Hippocampal formation (tissue), 2 donors: ENCODE measurements around the gene PBX2.

Source experiments
- DNase-seq, 2 donors: peaks; one replicate each; lab custom pipeline; 2025; lab: John Stamatoyannopoulos, UW

Gene PBX2

DNA sequence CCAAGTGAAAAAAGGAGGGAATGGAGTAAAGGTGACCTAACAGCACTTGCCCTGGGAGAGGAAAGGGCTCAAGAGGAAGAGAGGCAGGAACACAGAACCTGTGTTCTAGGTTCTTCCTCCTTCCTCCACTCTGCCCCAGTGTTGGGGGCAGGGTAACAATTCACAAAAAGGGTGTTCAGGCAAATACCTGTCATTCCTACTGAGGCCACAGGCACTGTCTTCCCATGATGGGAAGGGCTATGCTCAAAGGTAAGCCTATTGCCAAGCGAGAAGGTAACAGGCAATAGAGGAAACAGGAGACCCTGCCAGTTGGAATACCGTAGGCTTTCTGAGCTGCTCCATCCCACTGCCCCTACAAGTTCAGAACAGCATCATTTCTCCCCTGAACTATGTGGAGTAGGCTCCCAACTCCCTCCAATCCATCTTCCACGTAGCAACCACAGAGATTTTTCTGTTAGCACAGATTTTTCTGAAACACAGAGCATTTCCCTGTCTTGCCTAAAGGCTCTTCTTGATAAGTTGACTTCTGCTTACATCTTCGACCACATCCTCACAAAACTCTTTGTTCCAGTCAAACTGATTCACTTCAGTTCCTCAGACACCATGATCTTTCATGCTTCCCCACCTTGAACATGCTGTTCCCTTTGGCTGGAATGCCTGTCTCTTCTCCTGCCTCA is 16.8 kb downstream of the PBX2 start:
- DNase-seq: no peak

GRCh38 chr6:32171234-32171633 is 18.8 kb downstream of the PBX2 start:
- DNase-seq: no peak

- DNase-seq: no peak
Observed at GRCh38 chr6:32170294-32170693, 19.7 kb downstream of the PBX2 start.

DNA sequence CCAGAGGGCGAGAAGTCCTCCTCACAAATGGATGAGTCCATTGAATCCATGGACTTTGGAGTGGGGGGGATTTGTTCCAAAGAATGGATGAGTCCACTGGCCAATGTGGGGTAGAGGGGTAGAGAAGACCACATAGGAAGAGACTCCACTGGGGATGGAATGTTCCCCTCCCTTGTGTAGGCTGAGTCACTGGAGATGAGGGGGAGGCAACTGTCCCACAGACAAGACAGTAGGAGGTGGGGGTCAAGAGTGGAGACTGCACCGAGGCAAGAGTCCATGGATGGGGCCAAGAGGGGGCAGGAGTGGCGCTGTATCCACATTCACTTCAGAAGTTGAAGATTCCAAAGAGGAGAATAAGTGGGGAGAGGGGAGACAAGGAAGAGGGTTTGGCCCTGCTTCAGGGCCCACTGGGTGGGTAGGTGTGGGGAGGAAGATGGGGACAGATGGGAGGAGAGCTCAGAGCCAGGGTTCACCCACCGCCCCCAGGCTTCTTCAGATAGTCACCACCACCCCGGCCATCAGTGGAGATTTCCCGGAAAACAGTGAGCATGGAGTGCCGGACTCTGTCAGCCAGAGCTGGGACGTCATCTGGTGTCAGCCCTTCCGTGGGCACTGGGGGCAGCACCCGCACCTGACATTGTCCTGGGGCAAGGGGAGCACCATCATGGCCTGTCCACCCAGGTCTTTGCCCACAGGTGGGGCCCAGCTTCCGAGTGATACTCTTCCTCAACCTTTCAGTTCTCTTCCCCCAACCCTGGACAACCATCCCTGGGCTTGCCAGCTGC is 21.0 kb downstream of the PBX2 start:
- DNase-seq: no peak

DNA sequence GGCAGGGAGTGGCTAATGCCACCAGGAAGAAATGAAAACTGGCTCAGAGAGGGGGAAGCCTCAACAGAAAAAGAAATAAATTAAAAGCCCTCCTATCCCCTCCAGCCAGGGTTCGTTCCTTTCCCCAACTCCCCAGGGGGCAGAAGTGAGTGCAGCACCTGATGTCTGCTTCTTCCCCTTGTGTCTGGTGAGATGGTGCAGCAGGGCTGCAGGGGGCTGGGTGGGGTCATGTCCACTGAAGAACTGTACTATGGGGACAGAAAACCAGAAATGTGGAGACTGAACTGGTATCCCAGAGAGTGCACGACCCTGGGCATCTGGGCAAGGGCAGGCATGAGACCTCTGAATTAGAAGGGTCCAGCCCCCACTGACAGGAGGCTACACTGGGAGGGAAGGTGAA is 21.7 kb downstream of the PBX2 start:
- DNase-seq: no peak

GRCh38 chr6:32167761-32168262 is 22.2 kb downstream of the PBX2 start:
- DNase-seq: no peak

- no peak for DNase-seq
Observed at GRCh38 chr6:32167154-32167760, 22.7 kb downstream of the PBX2 start.

DNA sequence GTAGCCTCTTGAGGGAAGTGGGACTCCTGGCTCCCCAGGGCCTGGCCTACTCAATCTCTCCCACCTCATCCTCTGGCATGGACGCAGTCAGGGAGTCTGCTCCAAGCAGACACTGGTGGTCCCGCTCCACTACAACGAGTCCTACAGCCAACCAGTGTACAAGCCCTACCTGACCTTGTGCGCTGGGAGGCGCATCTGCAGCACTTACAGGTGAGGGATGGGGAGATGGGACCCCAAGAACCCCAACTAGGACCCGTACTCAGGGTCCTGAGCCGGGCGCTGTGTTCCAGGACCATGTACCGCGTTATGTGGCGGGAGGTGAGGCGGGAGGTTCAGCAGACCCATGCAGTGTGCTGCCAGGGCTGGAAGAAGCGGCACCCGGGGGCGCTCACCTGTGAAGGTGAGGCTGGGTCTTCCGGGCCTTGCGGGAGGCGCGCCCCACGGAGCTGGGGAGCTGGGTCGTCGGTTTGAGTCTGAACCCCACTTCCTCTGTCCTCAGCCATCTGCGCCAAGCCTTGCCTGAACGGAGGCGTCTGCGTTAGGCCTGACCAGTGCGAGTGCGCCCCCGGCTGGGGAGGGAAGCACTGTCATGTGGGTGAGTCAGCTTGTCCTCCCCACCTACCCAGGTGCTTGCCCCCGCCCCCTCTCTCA is 23.5 kb downstream of the PBX2 start:
- DNase-seq: no peak

- no peak for DNase-seq
Observed at GRCh38 chr6:32164295-32164694, 25.7 kb downstream of the PBX2 start, which contains the start of gene EGFL8. Gene EGFL8, plus strand, starts transcription at chr6:32164595. Its CDS starts 1,571 bp downstream, at chr6:32166166.

DNA sequence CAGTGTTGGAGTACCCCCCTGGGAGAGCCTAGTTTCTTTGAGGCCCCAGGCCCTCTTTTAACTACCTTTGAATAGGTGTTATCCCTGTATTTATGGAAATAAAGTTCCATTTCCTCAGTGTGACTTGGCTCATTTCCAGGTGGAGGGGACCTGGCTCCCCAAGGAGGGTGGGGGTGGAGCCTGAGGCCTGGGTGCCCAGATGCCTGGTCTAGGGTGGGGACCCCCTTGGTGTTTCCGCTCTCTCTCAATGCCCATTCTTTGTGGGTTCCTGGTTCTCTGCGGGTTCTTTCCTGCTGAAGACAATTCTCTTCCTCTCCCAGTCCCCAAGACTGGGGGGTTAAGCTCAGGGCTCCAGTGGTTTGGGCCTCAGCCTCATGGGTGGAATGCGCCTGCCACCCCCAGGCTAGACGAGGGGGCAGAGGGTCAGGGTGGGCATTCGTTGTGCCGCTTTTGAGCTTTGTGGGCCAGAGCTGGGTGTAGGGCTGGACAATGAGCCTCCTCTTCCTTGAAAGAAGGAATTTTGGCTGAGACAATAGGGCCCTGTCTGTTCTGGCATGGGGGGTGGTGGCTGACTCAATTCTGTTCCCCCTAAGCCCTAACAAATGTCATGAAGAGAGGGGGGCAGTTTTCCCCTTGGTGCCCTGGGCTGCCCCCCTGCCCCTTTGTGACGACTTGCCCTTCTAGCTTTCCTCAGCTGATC is 26.3 kb downstream of the PBX2 start:
- peak; percentile 28 to 34 for DNase-seq

- no peak for DNase-seq
Observed at GRCh38 chr6:32158052-32158451, 31.9 kb downstream of the PBX2 start.

DNA sequence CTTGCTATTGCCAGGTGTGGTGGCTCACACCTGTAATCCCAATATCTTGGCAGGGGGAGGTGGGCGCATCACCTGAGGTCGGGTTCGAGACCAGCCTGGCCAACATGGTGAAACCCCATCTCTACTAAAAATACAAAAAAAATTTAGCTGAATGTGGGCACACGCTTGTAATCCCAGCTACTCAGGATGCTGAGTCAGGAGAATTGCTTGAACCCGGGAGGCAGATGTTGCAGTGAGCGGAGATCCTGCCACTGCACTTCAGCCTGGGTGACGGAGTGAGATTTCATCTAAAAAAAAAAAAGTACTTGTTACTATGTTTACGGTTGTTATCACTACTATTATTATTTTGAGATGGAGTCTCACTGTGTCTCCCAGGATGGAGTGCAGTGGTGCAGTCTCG is 33.1 kb downstream of the PBX2 start:
- no peak for DNase-seq

GRCh38 chr6:32154514-32155161 is 35.4 kb downstream of the PBX2 start:
- DNase-seq: peak in 1 of 2 donors; percentile 51

GRCh38 chr6:32153564-32154513 is 36.2 kb downstream of the PBX2 start, which contains the start of gene PPT2:
Gene PPT2, plus strand, starts transcription at chr6:32154141. Its CDS starts 454 bp downstream, at chr6:32154595.
- peak; percentile 84 to 91 for DNase-seq

DNA sequence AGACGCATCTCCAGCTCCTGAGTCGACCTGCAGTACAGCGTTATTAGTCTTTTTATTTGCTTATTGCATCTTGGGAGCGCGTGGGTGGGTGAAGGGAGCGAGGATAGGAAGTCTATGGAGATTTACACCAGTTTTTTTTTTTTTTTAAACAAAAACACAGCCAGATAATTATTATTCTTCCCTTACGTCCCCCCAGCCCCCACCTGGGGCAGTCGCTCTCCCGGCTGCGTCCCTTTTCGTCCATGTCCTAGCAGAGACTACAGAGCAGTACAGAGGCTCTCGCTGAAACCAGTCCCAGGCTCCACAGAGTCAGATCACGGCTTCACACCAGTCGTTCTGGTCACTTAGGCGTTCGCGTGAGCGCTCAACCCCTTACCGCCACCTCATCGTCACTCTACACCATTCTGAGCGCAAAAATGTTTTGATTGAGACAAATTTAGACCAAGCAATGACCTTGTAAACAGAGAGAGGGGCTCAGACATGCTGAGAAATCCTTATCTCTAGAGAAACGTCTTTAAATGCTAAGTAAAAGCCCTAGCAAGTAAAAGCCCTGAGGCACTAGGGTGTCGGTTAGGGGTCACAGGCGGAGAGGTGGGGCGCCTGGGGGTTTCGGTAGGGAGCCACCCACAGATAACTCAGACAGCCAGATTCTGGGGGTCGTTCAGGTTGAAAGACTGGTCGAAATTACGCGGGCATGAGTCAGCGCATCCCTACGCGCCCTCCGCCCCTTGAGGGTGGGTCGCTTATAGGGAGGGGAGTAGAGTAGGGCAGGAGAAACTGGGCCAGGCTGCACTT is 37.0 kb downstream of the PBX2 start:
- peak in 1 of 2 donors; percentile 36 for DNase-seq

- DNase-seq: peak; percentile 24 to 37
Observed at GRCh38 chr6:32151863-32152768, 37.9 kb downstream of the PBX2 start, which contains the start of gene PRRT1. Gene PRRT1, minus strand, starts transcription at chr6:32151939. Its CDS starts 112 bp downstream, at chr6:32151827.

DNA sequence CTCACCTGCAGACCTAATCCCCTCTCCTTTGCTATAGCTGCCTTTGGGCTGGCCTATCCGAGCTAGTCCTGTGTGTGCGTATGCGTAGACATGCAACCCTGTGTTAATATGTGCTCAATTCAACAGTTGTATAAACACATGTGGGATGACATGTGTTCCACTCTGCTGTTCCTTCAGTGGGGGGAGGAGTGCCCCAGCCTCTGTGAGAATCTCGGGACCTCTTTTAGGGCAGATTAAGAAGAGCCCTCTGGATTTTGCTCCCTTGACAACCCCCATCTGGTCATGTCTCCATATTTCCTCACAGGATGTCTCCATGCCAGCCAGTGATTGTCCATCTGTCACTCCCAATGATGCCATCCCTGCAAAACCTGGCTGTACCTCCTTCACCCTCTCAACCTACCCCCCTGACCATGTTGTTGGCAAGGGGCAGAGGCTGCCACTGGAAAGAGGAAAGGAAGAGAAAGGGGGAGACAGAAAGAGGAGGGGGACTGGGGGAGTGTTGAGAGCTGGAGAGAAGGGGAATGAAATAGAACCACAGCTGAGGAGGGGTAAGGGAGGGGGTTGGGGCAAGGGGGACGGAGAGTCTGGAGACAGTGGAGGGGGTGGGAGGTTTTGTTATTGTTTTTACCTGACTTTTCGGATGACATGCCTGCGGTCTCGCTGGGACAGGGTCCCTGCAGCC is 38.7 kb downstream of the PBX2 start:
- no peak for DNase-seq
